Activated CD8-positive, alpha-beta T cell treated with anti-CD3 and anti-CD28 coated beads for 36 hours (primary cell): ENCODE measurements around the gene CHST8. TPM values are rescaled to one million over a fixed set of nuclear protein-coding genes. Genes with fewer than 3 reads are reported as not detected.

ENCODE experiments used
- ATAC-seq: fragments of 200-7000 bp; cut with Tn5 transposase; one replicate; pipeline ENCODE4 v1.10.0; 2021; ENCODE audit warnings: mild to moderate bottlenecking, moderate library complexity
- CTCF ChIA-PET: fragments of 350-600 bp; sonication (Branson Sonifier 250); formaldehyde crosslinking; loops from one replicate; lab custom pipeline; 2021; ENCODE audit warnings: antibody characterized with exemption; lab: Charles Lee
- POLR2A ChIA-PET: fragments of 350-600 bp; sonication (Branson Sonifier 250); formaldehyde crosslinking; loops from one replicate; lab custom pipeline; 2021; ENCODE audit warnings: antibody characterized with exemption; lab: Charles Lee
- DNase-seq: peaks from one replicate; pipeline ENCODE4 v3.0.0-alpha.2; 2020
- H3K27ac Mint-ChIP-seq: one replicate; pipeline ENCODE4 v1.8.0; 2021; ENCODE audit warnings: mild to moderate bottlenecking, mixed read lengths
- H3K27me3 Mint-ChIP-seq: one replicate; pipeline ENCODE4 v1.8.0; 2021; ENCODE audit warnings: mixed read lengths
- H3K36me3 Mint-ChIP-seq: one replicate; pipeline ENCODE4 v1.8.0; 2021; ENCODE audit warnings: low read depth, mixed read lengths
- H3K4me1 Mint-ChIP-seq: one replicate; pipeline ENCODE4 v1.8.0; 2021; ENCODE audit warnings: low read depth, mixed read lengths
- H3K4me3 Mint-ChIP-seq: one replicate; pipeline ENCODE4 v1.8.0; 2021; ENCODE audit warnings: mild to moderate bottlenecking, moderate library complexity, mixed read lengths
- H3K9me3 Mint-ChIP-seq: one replicate; pipeline ENCODE4 v1.8.0; 2021; ENCODE audit warnings: mixed read lengths
- intact Hi-C: fragments of 100-400 bp; cut with micrococcal nuclease; formaldehyde crosslinking; loops from one replicate; pipeline ENCODE4 v1.10.0; 2022
- total RNA-seq, 2 experiments: library from RNA; stranded (reverse); gene quantifications; one replicate each; pipeline ENCODE4 v1.2.3, GENCODE V29; 2021
- TF ChIP-seq, protein P1 (sequence below): fragments of 200-600 bp; IDR thresholded peaks from one replicate; pipeline ENCODE4 v1.8.0; 2022; ENCODE audit warnings: antibody characterized with exemption, mild to moderate bottlenecking

The CHST8 gene
- total RNA-seq, 2 experiments from 2014 or later = not detected

DNA sequence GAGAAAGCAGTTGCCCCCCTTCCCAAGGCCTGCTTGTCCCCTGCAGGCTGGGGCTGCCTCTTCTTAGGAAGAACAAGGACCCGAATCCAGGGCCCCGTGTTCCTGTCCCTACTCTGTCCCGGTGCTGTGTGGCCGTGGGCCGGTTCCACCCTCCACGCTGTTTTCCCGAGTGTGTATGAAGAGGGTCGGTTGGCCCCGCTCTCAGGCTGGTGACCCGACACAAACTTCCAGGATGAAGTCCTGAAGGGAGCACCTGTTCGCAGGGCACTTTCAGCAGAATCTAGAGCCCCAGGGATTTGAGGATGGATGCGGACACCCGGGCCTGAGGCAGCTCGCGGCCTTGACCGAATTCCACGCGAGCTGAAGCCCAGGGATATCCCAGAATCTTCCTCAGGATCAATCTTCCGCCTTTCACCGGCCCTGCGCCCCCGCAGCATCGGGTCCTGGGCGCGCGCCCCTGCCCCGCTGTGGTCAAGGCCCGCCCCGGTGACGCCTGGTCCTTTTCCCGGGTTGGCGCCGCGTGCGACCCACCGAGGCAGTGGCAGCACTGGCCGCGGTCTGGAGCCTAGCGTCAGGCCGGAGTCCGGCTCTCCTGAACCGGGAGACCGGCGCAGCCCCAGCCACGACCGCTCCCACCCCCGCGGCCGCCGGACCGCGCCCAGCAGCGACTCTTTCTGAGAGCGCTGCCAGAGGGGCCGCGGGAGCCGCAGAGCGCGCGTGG lies 528 bp upstream of the CHST8 start:
- peaks cover 47% of the 10 kb centered on the region for H3K27me3 Mint-ChIP-seq
- H3K4me3 Mint-ChIP-seq = no peak overlapping the region
- H3K9me3 Mint-ChIP-seq = no peaks in the 10 kb centered on the region
- ChIA-PET CTCF (no interaction called here), POLR2A (no interaction called here)
- H3K4me1 Mint-ChIP-seq = no peaks in the 10 kb centered on the region
- H3K36me3 Mint-ChIP-seq = no peaks in the 10 kb centered on the region
- DNase-seq (no peak), ATAC-seq (no peak)
- TF ChIP-seq, protein P1, sequence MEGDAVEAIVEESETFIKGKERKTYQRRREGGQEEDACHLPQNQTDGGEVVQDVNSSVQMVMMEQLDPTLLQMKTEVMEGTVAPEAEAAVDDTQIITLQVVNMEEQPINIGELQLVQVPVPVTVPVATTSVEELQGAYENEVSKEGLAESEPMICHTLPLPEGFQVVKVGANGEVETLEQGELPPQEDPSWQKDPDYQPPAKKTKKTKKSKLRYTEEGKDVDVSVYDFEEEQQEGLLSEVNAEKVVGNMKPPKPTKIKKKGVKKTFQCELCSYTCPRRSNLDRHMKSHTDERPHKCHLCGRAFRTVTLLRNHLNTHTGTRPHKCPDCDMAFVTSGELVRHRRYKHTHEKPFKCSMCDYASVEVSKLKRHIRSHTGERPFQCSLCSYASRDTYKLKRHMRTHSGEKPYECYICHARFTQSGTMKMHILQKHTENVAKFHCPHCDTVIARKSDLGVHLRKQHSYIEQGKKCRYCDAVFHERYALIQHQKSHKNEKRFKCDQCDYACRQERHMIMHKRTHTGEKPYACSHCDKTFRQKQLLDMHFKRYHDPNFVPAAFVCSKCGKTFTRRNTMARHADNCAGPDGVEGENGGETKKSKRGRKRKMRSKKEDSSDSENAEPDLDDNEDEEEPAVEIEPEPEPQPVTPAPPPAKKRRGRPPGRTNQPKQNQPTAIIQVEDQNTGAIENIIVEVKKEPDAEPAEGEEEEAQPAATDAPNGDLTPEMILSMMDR = no peak
- intact Hi-C loops = no loop called here
- H3K27ac Mint-ChIP-seq = no peak overlapping the region

DNA sequence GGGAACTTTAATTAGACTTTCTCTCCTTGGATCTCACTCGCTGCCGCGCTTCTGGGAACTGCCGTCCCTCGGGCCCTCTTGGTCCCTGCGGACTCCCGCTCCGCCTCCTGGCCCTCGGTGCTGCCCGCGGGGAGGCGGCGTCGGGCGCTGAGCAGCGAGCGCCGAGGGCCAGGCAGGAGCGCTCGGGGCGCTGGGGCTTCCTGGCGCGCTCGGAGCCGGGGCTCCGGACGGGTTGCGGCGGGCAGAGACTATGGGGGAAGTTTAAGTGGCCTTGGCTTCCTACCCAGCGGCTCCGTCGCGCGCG lies 704 bp downstream of the CHST8 start:
- Mint-ChIP-seq H3K9me3 (no peaks in the 10 kb centered on the region), H3K4me1 (no peaks in the 10 kb centered on the region), H3K36me3 (no peaks in the 10 kb centered on the region), H3K4me3 (no peak overlapping the region), H3K27ac (no peak overlapping the region), H3K27me3 (peaks cover 49% of the 10 kb centered on the region)
- ChIA-PET CTCF (no interaction called here), POLR2A (no interaction called here)
- no peak for DNase-seq
- no peak for ATAC-seq
- intact Hi-C loops = no loop called here
- TF ChIP-seq, protein P1 = no peak

GRCh38 chr19:33622809-33623511 lies 1.2 kb downstream of the CHST8 start:
- TF ChIP-seq, protein P1 = no peak
- Mint-ChIP-seq H3K9me3 (no peaks in the 10 kb centered on the region), H3K4me3 (no peak overlapping the region), H3K27ac (no peak overlapping the region), H3K4me1 (no peaks in the 10 kb centered on the region), H3K36me3 (no peaks in the 10 kb centered on the region), H3K27me3 (peaks cover 51% of the 10 kb centered on the region)
- no peak for DNase-seq
- intact Hi-C loops = no loop called here
- ChIA-PET POLR2A (no interaction called here), CTCF (no interaction called here)
- no peak for ATAC-seq

DNA sequence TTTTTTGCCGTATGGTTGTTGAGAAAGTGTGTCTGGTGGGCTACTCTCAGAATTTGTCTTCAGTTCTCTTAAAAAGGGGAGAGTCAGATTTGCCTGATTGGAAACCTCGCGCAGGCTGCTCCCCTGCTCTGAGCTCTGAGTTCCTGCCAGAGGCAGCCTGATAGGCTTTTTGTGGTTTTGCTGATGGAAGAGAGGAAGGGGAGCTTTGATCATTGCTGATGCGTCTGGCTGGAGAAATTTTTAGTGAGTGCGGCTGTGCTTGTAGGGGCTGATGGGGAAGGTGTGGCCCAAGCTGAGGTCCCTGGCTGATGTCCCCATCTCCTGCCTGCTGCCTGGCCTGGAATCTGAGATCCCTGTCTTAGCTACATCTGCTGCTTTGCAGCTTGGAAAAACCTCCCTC lies 2.8 kb downstream of the CHST8 start:
- Mint-ChIP-seq H3K9me3 (no peaks in the 10 kb centered on the region), H3K27ac (no peak overlapping the region), H3K36me3 (no peaks in the 10 kb centered on the region), H3K27me3 (peaks cover 49% of the 10 kb centered on the region), H3K4me3 (no peak overlapping the region), H3K4me1 (no peaks in the 10 kb centered on the region)
- intact Hi-C loops = no loop called here
- ChIA-PET CTCF (no interaction called here), POLR2A (no interaction called here)
- ATAC-seq (no peak), DNase-seq (no peak)
- TF ChIP-seq, protein P1 = no peak

DNA sequence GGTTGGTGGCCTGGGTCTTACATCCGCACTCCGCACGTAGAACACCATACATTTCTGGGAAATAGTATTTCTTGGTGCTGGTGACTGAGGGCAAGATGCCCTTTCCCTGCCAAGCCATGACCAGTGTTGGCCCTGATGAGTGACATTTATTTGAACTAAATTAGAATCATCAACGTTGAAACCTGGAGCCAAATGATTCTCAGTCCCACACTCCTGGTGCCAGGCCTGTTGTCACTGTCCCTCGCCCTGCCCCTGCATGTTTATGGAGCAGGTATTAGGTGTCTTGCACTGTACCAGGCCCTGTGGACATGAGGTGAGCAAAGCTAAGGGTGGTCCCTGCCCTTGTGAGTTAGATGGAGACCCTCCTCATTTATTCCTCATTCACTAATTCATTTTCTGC lies 5.8 kb downstream of the CHST8 start:
- Mint-ChIP-seq H3K4me1 (no peaks in the 10 kb centered on the region), H3K9me3 (no peaks in the 10 kb centered on the region), H3K4me3 (no peak overlapping the region), H3K36me3 (no peaks in the 10 kb centered on the region), H3K27ac (no peak overlapping the region), H3K27me3 (peaks cover 34% of the 10 kb centered on the region)
- intact Hi-C loops = no loop called here
- TF ChIP-seq, protein P1 = no peak
- CTCF ChIA-PET = no interaction called here
- POLR2A ChIA-PET = no interaction called here
- DNase-seq = no peak
- ATAC-seq = no peak
